AG04449 (cell line): ENCODE measurements around the gene PACSIN1.
"Not testable (repeated sequence)": the region's sequence is repeated elsewhere in the genome, so short reads cannot be mapped to it uniquely, and the experiment has no call there.

Experiments
- CTCF ChIA-PET: fragments of 350-600 bp; formaldehyde crosslinking; extraction: SDS; loops from one replicate; lab custom pipeline; 2021; ENCODE audit warnings: antibody characterized with exemption; lab: Yijun Ruan, JAX
- POLR2A ChIA-PET: fragments of 400-600, 350-600 bp; formaldehyde crosslinking; extraction: SDS; loops from one replicate; lab custom pipeline; 2020; ENCODE audit warnings: antibody characterized with exemption, inconsistent platforms; lab: Yijun Ruan, JAX
- DNase-seq: peaks from one replicate; pipeline ENCODE4 v3.0.0-alpha.2; 2010; ENCODE audit warnings: low read depth, low spot score
- H3K4me3 ChIP-seq: 2 replicates; pipeline ENCODE4 v1.5.1; 2011; ENCODE audit warnings: low read depth, mild to moderate bottlenecking, control low read depth, low read length
- CTCF ChIP-seq: IDR thresholded peaks from one replicate; pipeline ENCODE4 v1.5.1; 2011; ENCODE audit warnings: mild to moderate bottlenecking, moderate library complexity, low read length, control low read depth, inconsistent platforms; ENCODE audit not compliant: insufficient read depth; ENCODE audit errors: missing control alignments

Gene PACSIN1

GRCh38 chr6:34484899-34485298 lies 19.0 kb downstream of the PACSIN1 start:
- DNase-seq = no peak
- ChIA-PET CTCF (no interaction called here), POLR2A (no interaction called here)
- no peak for TF ChIP-seq CTCF
- no peak overlapping the region for H3K4me3 ChIP-seq

GRCh38 chr6:34485321-34486060 lies 19.6 kb downstream of the PACSIN1 start:
- no peak overlapping the region for H3K4me3 ChIP-seq
- ChIA-PET CTCF (no interaction called here), POLR2A (no interaction called here)
- TF ChIP-seq CTCF = no peak
- no peak for DNase-seq

GRCh38 chr6:34486106-34486740 lies 20.3 kb downstream of the PACSIN1 start:
- H3K4me3 ChIP-seq = no peak overlapping the region
- ChIA-PET POLR2A (no interaction called here), CTCF (no interaction called here)
- no peak for DNase-seq
- TF ChIP-seq CTCF = no peak

- DNase-seq, POLR2A ChIA-PET, H3K4me3 ChIP-seq: not testable (repeated sequence)
- CTCF ChIA-PET = interaction anchor here (0.6 kb wide), 1 partner anchor 10 kb away, joined by 3 read pairs; no protein-coding TSS in a partner anchor
Observed at GRCh38 chr6:34486886-34487285, 21.0 kb downstream of the PACSIN1 start.

GRCh38 chr6:34487536-34487935 lies 21.7 kb downstream of the PACSIN1 start:
- H3K4me3 ChIP-seq = no peak overlapping the region
- CTCF ChIA-PET = interaction anchor here (0.6 kb wide), 1 partner anchor 9 kb away, joined by 3 read pairs; no protein-coding TSS in a partner anchor

GRCh38 chr6:34489207-34489805 lies 23.4 kb downstream of the PACSIN1 start:
- DNase-seq = no peak
- H3K4me3 ChIP-seq = no peak overlapping the region
- no peak for TF ChIP-seq CTCF
- CTCF ChIA-PET = interaction anchor here (0.7 kb wide), 1 partner anchor 58 kb away, joined by 3 read pairs; no protein-coding TSS in a partner anchor
- POLR2A ChIA-PET = interaction anchor here (0.6 to 0.7 kb wide), 2 partner anchors 30 to 64 kb away, joined by 3 to 5 read pairs; partner anchors contain the start of gene RPS10

More at GRCh38 chr6:34487536-34487935, 21.7 kb downstream of the PACSIN1 start:
- POLR2A ChIA-PET = no interaction called here
- no peak for TF ChIP-seq CTCF
- no peak for DNase-seq
